DMS153 treated with DMSO at 0.1 percent for 48 hours (cell line): ENCODE results near the gene LRRC31.

Experiments used
- DNase-seq: peaks from one replicate; lab custom pipeline; 2025; ENCODE audit not compliant: unreplicated experiment; lab: John Stamatoyannopoulos, UW

The LRRC31 gene

GRCh38 chr3:169864270-169864669 lies 5.5 kb downstream of the LRRC31 start:
- DNase-seq = no peak

- peak; percentile 57 for DNase-seq
Measured at GRCh38 chr3:169863458-169863899, 6.3 kb downstream of the LRRC31 start.

GRCh38 chr3:169861871-169862270 lies 7.9 kb downstream of the LRRC31 start:
- DNase-seq = no peak

- DNase-seq = no peak
Measured at GRCh38 chr3:169857811-169858210, 11.9 kb downstream of the LRRC31 start.

- DNase-seq = no peak
Measured at GRCh38 chr3:169855514-169855913, 14.2 kb downstream of the LRRC31 start.

- DNase-seq = no peak
Measured at GRCh38 chr3:169850618-169851017, 19.1 kb downstream of the LRRC31 start.

- DNase-seq = no peak
Measured at GRCh38 chr3:169848741-169849140, 21.0 kb downstream of the LRRC31 start.

- DNase-seq = peak; percentile 66
Measured at GRCh38 chr3:169847896-169848295, 21.8 kb downstream of the LRRC31 start.

GRCh38 chr3:169846458-169847193 lies 23.1 kb downstream of the LRRC31 start:
- DNase-seq = no peak

GRCh38 chr3:169842960-169843359 lies 26.8 kb downstream of the LRRC31 start:
- no peak for DNase-seq

- DNase-seq = no peak
Measured at GRCh38 chr3:169841171-169841570, 28.6 kb downstream of the LRRC31 start.

- DNase-seq = no peak
Measured at GRCh38 chr3:169838511-169839030, 31.2 kb downstream of the LRRC31 start.

GRCh38 chr3:169836942-169837275 lies 32.8 kb downstream of the LRRC31 start:
- DNase-seq = no peak

GRCh38 chr3:169836078-169836941 lies 33.4 kb downstream of the LRRC31 start:
- DNase-seq = no peak

GRCh38 chr3:169835533-169835932 lies 34.2 kb downstream of the LRRC31 start:
- no peak for DNase-seq

GRCh38 chr3:169827712-169828111 lies 42.0 kb downstream of the LRRC31 start:
- no peak for DNase-seq

- no peak for DNase-seq
Measured at GRCh38 chr3:169825316-169825715, 44.4 kb downstream of the LRRC31 start.

GRCh38 chr3:169822983-169823382 lies 46.8 kb downstream of the LRRC31 start:
- DNase-seq = peak; percentile 73

- peak; percentile 73 for DNase-seq
Measured at GRCh38 chr3:169822540-169822939, 47.2 kb downstream of the LRRC31 start.

GRCh38 chr3:169822091-169822490 lies 47.6 kb downstream of the LRRC31 start:
- DNase-seq = no peak

GRCh38 chr3:169818316-169818715 lies 51.4 kb downstream of the LRRC31 start:
- DNase-seq = no peak

GRCh38 chr3:169815590-169816150 lies 54.1 kb downstream of the LRRC31 start:
- no peak for DNase-seq
